ENCODE results near the gene UBE2D2.

The UBE2D2 gene

DNA sequence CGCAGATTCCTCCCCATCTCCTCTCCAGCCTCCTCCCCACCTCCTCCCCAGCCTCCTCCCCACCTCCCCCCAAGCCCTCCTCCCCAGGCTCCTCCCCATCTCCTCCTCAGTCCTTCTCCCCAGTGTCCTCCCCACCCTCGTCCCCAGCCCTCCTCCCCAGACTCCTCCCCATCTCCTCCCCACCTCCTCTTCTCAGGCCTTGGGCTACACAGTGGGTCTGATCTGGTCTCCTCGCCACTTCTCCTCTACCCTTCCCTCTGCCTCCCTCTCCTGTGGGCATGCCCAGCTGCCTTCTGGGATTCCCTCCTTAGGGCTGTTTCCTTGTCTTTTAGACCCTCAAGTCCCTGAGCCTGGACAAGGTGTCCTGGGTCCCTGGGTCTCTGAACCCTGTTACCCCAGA lies 115.3 kb downstream of the UBE2D2 start:
- no peak for DNase-seq (ENCODE audit: low read depth, low spot score)

DNA sequence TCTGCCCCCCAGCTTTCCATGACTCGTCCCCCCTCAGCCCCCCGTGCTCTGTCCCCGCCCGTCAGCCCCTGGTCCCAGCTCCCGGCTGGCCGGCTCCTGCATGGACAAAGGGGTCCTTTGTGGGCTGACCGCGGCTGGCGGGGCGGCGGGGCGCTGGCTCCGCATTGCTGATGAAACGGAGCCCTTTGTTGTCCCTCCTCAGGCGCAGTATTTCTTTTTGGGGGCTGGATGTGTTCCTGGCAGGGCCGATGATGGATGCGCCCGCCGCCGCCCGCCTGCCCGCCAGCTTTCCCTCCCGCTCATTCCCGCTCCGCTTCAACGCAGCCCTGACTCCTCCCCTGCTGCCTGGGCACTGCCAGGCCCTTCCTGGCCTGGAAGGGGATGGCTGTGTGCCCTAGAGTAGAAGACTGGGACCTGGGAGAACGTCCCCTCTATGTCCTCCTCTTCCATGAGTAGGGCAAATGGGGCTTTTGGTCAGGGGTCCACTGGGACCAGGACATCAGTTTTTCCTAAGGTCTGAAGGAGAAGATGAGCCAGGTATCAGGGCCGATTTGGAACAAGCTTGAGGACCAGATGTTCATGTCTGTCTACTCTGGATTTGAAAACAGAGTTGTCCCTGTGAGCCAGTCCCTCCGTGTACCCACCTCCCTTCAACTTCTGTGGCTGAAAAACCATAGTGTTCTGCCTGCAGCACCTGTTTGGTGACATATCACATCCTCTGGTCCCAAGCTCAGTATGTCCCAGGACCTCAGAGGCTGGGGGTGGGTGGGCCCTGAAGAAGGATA lies 116.0 kb downstream of the UBE2D2 start:
- DNase-seq (ENCODE audit: low read depth, low spot score): peak; percentile 67

Data from ELF-1 (cell line).